HCT116 (cell line): Measurements from ENCODE around the gene ARHGEF1.

Source experiments
- ELF1 ChIP-seq: IDR thresholded peaks from 2 replicates; pipeline ENCODE4 v1.6.1; 2012; ENCODE audit warnings: low read depth, borderline replicate concordance
- EZH2 ChIP-seq: fragments of 200-600 bp; sonication (generic); IDR thresholded peaks from 2 replicates; pipeline ENCODE4 v1.6.1; 2017; ENCODE audit warnings: antibody characterized with exemption, mixed run types
- EZH2phosphoT487 ChIP-seq: fragments of 200-600 bp; IDR thresholded peaks from 2 replicates; pipeline ENCODE4 v1.6.1; 2018; ENCODE audit warnings: antibody characterized with exemption, borderline replicate concordance
- JUND ChIP-seq: IDR thresholded peaks from 2 replicates; pipeline ENCODE4 v1.6.1; 2012
- POLR2A ChIP-seq: IDR thresholded peaks from 2 replicates; pipeline ENCODE4 v1.7.0; 2011; ENCODE audit warnings: borderline replicate concordance; ENCODE audit not compliant: insufficient read depth, insufficient read length; ENCODE audit errors: extremely low read depth
- POLR2AphosphoS5 ChIP-seq: IDR thresholded peaks from 2 replicates; pipeline ENCODE4 v1.6.1; 2011; ENCODE audit warnings: mild to moderate bottlenecking, low read depth, low read length, moderate library complexity
- SP1 ChIP-seq: IDR thresholded peaks from 2 replicates; pipeline ENCODE4 v1.6.1; 2012; ENCODE audit warnings: low read depth
- YY1 ChIP-seq: IDR thresholded peaks from 2 replicates; pipeline ENCODE4 v1.6.1; 2011; ENCODE audit warnings: low read length, low read depth, moderate library complexity, mild to moderate bottlenecking; ENCODE audit not compliant: insufficient replicate concordance; ENCODE audit errors: extremely low read depth
- ZNF274 ChIP-seq: fragments of 200-500 bp; sonication (Bioruptor generic); IDR thresholded peaks from 2 replicates; pipeline ENCODE4 v1.6.1; 2014; ENCODE audit warnings: mild to moderate bottlenecking, low read depth, low read length, inconsistent platforms
- TF ChIP-seq, protein P1 (sequence below), 3 experiments: fragments of 200-600 bp in 1 of 3; sonication (generic) in 1 of 3; IDR thresholded peaks in 2 of 3; conservative IDR thresholded peaks in 1 of 3; 2 replicates each; pipeline ENCODE4 v1.5.1; 2012 to 2017; ENCODE audit warnings: low read depth in 2 of 3, low read length in 2 of 3, antibody characterized with exemption in 1 of 3, borderline replicate concordance in 1 of 3, control low read depth in 1 of 3, mild to moderate bottlenecking in 1 of 3, mixed read lengths in 1 of 3, mixed run types in 1 of 3, moderate library complexity in 1 of 3; ENCODE audit not compliant: insufficient read depth in 1 of 3
- TF ChIP-seq, protein P2 (sequence below): IDR thresholded peaks from 2 replicates; pipeline ENCODE4 v1.6.1; 2012; ENCODE audit warnings: low read depth
- TF ChIP-seq, protein P3 (sequence below): IDR thresholded peaks from 2 replicates; pipeline ENCODE4 v1.6.1; 2012
- TF ChIP-seq, protein P4 (sequence below): IDR thresholded peaks from 2 replicates; pipeline ENCODE4 v1.6.1; 2012
- TF ChIP-seq, protein P5 (sequence below): IDR thresholded peaks from 2 replicates; pipeline ENCODE4 v1.6.1; 2011; ENCODE audit warnings: mild to moderate bottlenecking, low read length, moderate library complexity; ENCODE audit not compliant: insufficient replicate concordance; ENCODE audit errors: extremely low read depth

DNA sequence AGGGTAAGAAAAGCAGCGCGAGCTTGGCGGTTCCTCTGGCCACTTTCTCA lies 38.2 kb upstream of the ARHGEF1 start, which contains the start of gene DMRTC2:
- TF ChIP-seq, protein P1, sequence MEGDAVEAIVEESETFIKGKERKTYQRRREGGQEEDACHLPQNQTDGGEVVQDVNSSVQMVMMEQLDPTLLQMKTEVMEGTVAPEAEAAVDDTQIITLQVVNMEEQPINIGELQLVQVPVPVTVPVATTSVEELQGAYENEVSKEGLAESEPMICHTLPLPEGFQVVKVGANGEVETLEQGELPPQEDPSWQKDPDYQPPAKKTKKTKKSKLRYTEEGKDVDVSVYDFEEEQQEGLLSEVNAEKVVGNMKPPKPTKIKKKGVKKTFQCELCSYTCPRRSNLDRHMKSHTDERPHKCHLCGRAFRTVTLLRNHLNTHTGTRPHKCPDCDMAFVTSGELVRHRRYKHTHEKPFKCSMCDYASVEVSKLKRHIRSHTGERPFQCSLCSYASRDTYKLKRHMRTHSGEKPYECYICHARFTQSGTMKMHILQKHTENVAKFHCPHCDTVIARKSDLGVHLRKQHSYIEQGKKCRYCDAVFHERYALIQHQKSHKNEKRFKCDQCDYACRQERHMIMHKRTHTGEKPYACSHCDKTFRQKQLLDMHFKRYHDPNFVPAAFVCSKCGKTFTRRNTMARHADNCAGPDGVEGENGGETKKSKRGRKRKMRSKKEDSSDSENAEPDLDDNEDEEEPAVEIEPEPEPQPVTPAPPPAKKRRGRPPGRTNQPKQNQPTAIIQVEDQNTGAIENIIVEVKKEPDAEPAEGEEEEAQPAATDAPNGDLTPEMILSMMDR (IDR thresholded peaks at IDR 0.05 in 2 of 3, conservative IDR thresholded peaks at IDR 0.05 in 1 of 3; ENCODE audit: borderline replicate concordance in 1 of 3, insufficient read depth in 1 of 3, low read depth in 2 of 3, low read length in 2 of 3) = no peak
- TF ChIP-seq POLR2AphosphoS5 (no peak), POLR2A (no peak), EZH2 (no peak), EZH2phosphoT487 (no peak), ELF1 (no peak), JUND (no peak), SP1 (no peak), YY1 (no peak), ZNF274 (no peak)
- TF ChIP-seq, protein P2, sequence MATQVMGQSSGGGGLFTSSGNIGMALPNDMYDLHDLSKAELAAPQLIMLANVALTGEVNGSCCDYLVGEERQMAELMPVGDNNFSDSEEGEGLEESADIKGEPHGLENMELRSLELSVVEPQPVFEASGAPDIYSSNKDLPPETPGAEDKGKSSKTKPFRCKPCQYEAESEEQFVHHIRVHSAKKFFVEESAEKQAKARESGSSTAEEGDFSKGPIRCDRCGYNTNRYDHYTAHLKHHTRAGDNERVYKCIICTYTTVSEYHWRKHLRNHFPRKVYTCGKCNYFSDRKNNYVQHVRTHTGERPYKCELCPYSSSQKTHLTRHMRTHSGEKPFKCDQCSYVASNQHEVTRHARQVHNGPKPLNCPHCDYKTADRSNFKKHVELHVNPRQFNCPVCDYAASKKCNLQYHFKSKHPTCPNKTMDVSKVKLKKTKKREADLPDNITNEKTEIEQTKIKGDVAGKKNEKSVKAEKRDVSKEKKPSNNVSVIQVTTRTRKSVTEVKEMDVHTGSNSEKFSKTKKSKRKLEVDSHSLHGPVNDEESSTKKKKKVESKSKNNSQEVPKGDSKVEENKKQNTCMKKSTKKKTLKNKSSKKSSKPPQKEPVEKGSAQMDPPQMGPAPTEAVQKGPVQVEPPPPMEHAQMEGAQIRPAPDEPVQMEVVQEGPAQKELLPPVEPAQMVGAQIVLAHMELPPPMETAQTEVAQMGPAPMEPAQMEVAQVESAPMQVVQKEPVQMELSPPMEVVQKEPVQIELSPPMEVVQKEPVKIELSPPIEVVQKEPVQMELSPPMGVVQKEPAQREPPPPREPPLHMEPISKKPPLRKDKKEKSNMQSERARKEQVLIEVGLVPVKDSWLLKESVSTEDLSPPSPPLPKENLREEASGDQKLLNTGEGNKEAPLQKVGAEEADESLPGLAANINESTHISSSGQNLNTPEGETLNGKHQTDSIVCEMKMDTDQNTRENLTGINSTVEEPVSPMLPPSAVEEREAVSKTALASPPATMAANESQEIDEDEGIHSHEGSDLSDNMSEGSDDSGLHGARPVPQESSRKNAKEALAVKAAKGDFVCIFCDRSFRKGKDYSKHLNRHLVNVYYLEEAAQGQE = no peak
- TF ChIP-seq, protein P3, sequence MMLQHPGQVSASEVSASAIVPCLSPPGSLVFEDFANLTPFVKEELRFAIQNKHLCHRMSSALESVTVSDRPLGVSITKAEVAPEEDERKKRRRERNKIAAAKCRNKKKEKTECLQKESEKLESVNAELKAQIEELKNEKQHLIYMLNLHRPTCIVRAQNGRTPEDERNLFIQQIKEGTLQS = no peak
- TF ChIP-seq, protein P4, sequence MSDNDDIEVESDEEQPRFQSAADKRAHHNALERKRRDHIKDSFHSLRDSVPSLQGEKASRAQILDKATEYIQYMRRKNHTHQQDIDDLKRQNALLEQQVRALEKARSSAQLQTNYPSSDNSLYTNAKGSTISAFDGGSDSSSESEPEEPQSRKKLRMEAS = no peak
- TF ChIP-seq, protein P5, sequence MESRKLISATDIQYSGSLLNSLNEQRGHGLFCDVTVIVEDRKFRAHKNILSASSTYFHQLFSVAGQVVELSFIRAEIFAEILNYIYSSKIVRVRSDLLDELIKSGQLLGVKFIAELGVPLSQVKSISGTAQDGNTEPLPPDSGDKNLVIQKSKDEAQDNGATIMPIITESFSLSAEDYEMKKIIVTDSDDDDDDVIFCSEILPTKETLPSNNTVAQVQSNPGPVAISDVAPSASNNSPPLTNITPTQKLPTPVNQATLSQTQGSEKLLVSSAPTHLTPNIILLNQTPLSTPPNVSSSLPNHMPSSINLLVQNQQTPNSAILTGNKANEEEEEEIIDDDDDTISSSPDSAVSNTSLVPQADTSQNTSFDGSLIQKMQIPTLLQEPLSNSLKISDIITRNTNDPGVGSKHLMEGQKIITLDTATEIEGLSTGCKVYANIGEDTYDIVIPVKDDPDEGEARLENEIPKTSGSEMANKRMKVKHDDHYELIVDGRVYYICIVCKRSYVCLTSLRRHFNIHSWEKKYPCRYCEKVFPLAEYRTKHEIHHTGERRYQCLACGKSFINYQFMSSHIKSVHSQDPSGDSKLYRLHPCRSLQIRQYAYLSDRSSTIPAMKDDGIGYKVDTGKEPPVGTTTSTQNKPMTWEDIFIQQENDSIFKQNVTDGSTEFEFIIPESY = no peak
